HG03571 (cell line): ENCODE results near the gene PPIE.
"Not testable (repeated sequence)": the region's sequence is repeated elsewhere in the genome, so short reads cannot be mapped to it uniquely, and the experiment has no call there.

ENCODE experiments used
- ATAC-seq: cut with Tn5 transposase; IDR thresholded peaks from one replicate; pipeline ENCODE4 v1.9.1; 2021; ENCODE audit not compliant: unreplicated experiment

PPIE gene

DNA sequence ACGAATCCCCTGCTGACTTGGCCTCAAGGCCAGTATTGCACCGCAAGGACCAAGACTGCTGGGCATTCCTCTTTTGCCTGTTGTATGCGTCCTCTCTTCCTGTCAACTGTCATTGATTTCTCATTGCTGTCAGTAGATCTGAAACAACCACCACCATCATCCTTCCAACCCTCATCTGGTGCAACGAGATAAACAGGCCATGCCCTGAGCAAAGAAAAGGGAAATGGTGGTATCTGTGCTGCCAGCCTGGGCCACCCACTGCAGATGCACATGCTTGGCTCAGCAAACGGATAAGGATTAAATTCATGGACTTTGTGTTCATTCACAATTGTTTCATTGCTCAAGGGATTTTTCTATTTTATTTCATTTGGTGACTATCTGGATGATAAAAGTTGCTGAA, 18.8 kb downstream of the PPIE start:
- no peak for ATAC-seq

DNA sequence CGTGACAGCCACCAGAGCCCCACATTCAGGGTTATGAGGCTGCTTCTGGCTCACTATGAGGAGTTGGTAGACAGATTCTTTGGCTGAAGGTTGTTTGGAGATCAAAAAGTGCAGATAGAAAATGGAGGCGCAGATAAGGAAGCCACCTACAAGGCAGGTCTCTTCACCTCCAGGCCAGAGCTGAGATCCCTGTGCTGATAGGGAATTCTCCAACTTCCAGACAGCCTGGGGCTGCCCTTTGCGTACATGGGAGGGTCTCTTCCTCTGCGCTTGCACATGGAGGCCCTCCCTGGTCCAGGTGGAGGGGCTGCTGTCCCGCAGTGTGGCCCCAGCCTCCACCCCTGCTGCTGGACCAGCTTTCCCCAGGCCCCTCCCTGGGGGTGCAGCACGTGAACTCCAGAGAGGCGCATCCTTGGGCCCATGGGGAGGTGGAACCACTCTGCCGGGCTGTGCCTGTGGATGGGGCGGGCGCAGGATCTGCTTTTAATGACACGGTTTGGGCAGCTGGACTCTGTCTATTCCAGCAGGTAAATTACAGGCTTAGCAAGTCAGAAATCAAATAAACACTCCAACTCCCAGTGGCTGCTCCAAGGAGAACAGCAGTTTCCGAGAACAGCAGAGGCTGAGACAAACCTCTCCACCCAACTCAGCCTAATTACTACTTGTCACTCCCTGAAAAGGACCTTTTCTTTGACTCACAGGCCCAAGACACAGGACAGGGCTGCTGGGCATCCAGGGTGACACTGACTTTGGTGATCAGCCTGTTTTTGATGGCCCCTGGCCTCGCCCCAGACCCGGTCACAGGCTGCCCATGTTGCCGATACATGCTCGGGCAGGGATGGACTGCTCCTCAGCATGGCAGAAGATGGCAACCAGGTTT, 20.1 kb downstream of the PPIE start:
- no peak for ATAC-seq

DNA sequence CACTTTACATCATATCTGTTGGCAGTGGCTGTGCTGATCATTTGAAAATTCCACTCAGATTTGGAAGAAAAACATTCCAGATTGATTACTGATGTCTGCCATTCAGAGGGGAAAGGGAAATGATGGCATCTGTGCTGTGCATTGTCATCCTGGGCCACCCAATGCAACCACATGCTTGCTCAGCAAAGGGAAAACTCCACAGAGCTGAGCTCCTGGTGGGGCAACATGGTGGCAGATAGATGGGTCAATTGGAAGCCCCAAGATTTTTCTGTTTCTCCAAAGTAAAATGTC, 20.7 kb downstream of the PPIE start:
- no peak for ATAC-seq

DNA sequence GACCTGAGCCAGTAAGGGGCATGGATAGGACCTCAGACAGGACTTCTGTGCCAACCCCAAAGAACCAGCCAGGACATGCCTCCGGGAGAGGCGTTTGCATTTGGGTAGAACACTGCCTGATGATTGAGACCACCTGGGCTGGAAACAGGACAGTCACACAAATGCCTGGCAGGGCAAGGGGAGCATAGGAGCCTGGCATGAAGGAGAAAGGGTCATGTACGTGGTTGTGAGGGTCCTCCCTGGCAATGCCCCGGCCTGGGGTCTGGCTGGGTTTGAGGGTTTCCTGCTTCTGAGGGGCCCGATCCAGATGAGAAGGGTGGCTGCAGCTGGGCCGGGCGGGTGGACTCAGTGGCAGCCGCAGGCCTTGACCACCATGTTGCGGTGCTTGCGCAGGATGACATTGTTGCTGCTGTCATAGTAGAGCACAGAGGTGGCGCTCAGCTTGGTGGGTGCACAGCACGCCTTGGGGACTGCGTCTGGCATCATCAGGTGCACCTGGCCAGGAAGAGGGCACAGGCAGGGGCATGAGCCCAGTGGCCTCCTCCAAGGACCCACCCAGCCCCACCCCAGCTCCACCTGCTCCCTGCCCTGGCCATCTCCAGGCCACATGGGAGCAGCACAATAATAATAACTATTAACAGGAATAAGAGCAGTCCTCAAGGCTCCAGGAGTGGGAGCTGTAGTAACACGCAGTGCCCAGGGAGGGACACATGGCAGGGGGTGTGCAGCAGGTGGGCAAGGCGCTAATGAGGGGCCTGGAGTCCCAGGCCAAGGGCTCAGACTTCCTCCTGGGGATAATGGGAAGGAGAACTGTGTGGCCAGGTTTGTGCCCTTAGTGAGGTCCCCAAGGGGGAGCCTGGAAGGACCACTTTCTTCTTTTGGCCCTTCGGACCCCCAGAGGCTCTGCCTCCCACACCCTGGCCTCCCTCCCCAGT, 21.7 kb downstream of the PPIE start:
- ATAC-seq: no peak

DNA sequence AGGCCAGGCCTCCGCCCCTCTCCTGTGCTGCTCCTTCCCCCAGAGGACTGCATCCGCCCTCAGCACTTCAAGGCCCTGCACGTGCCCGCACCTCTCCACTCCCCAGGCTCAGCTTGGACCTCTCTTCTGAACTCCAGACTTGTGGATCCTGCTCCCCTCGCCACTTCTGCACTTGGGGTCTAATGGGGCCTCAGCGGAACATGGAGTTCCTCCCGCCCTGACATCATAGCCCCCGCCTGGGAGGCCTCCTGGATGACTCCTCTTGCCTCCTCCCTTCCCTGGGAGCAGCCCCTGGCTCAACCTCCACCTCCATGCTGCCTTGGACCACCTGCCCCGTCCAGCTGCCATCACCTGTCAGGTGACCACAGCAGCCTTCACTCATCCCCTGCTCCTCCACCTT, 22.3 kb downstream of the PPIE start:
- no peak for ATAC-seq

DNA sequence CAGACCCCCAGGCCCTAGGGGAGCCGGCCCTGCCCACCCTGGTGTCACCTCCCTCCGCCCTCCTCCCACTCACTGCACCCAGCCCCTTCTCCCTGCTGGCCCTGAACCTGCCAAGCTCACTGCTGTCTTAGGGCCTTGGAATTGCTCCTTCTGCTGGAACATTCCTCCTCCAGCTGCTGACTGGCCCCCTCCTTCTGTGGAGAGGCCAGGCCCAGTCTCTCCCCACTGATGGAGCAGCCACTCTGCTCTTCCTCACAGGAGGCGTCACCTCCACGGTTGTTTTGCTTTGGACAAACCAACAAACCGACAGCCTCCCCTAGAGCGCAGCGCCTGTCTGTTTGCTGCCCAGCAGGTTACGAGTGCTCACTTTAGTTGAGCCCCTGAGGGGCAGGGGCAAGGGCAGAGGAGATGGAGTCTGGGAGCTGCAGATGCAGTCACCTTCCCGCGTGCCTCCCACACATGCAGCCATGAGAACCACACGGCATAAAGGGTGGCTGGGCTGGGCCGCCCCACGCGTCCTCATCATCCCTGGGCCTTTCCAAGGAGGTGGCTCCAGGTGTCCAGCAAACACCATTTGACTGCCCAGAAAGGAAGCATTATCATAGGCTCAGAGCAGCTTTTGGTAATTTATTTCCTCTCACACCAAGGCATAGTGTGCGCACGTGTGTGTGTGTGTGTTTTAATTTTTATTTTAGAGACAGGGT, 23.0 kb downstream of the PPIE start:
- no peak for ATAC-seq

DNA sequence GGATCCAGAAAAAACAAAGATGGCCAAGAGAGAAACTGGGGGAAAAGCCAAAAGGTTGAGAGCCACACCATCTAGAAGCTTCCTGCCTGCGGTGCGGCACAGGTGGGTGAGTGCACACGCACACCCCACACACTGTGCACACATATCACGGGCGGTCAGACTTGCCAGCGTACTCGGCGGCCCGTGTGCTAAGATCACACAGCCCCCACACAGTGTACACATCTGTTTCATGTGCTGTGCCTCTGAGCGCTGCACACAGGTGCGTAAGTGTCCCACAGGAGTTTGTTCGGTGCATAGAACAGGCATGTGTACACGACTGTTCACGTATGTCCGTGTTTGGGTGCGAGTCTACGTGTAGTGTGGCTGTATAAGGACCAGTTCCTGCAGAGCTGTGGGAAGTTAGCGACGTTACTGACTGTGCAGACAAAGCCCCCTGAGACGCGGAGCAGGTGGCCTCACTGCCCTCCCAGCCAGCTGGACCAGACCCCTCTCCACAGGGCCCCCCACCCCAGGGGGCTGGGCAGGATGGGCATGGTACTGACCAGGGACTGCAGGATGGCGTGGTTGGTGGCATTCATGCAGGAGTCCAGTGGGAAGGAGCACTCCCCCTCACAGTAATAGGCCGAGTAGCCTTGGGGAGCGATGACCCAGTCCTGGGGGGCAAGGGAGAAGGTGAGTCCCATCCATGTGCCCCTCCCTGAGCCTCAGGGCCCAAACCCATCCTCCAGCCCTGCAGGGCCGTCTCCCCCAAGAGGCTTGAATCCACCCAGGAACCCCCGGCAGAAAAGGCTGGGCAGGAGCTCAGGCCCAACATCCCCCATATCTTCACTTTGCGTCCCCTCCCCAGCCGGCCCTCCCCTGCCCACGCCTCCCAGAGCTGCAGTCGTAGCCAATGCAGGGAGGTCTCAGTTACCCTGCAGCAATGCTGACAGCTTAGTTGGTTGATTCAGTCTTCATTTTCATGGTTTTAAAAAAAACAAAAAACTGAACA, 24.2 kb downstream of the PPIE start:
- ATAC-seq: no peak

DNA sequence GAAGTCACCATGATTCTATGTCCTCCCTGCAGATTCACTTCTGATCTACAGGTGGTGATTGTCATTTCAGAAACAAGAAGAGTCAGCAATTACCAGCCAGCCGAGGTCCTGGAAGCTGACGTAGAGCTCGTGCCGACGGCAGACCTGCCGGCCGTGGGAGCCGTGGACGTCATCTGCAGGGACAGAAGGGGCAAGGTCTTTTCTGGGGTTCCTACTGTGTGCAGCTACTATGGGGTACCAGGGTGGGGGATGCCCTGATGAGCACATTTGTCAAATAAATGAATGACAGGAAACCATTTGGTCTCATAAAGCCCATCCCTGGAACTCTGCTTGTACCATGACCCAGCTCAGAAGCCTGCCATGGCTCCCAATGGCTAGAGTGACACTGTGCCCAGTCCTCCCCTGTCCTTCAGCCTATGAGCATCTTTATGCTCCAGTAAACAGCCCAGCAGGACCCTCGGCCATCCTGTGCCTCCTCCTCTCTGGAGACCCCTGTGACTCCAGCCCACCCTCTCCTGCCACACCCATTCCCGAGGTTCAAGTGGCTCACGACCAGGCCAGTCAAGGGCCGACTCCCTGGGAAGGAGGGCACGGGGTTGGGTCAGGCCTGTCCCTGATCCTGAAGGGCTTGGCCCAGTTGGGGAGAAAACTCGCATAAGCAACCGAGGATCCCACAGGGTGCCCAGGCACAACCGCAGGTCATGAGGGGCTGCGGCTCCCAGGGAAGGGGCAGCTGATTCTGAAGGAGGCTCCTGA, 25.1 kb downstream of the PPIE start:
- ATAC-seq: not testable (repeated sequence)

DNA sequence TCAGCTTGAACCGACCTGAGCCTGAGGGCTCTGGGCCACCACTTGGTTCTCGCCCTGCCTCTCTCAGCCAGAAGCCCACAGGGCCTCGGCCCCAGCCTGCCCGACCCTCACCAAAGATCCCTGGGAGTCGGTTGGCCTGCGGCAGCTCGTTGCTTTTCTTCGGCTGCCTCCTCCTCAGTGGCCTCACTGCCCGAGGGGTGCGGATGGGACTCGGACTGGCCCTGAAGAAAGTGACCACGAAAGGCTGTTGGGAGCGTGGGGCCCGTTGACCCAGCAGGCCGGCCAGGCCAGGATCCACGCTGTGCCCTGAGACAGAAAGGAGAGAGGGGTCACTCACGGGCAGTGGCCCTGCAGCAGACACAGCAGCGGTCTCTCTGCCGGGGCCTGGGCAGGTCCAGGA, 25.8 kb downstream of the PPIE start:
- ATAC-seq: not testable (repeated sequence)

DNA sequence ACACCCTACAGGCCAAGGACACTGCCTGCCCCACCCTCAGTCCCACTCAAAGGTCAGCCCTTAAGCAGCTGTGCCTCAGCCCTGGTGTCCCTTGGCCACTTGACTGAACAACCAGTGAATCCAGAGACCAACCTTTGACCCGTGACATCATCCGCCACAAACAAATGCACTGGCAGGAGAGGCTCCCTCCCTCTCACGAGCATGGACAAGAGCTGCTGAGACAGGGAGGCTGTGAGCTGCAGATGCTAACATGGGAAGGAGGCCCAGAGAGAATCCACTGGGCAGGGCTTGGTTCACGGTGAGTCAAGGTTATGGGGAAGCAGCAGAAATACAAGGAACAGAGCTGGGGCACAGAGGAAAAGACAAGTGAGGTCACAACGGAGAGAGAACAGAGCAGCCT, 27.8 kb downstream of the PPIE start:
- not testable (repeated sequence) for ATAC-seq

DNA sequence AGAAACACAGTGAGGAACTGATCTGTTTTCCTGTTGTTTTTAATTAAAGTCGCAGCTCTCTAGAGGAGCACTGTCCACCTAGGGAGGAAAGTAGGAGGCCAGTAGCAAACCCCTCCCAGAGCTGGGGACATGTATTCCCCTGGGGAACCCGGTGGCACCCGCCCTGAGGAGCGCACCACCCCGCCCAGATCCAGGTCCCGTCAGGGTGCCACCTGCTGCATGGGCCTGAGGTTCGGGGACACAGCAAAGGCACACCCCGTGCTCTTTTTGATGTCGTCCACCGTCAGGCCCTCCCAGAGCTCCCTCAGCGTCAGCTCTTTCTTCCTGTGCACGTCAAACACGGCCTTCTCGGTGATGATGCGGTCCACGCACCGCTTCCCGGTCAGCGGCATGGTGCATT, 30.8 kb downstream of the PPIE start:
- ATAC-seq: not testable (repeated sequence)

DNA sequence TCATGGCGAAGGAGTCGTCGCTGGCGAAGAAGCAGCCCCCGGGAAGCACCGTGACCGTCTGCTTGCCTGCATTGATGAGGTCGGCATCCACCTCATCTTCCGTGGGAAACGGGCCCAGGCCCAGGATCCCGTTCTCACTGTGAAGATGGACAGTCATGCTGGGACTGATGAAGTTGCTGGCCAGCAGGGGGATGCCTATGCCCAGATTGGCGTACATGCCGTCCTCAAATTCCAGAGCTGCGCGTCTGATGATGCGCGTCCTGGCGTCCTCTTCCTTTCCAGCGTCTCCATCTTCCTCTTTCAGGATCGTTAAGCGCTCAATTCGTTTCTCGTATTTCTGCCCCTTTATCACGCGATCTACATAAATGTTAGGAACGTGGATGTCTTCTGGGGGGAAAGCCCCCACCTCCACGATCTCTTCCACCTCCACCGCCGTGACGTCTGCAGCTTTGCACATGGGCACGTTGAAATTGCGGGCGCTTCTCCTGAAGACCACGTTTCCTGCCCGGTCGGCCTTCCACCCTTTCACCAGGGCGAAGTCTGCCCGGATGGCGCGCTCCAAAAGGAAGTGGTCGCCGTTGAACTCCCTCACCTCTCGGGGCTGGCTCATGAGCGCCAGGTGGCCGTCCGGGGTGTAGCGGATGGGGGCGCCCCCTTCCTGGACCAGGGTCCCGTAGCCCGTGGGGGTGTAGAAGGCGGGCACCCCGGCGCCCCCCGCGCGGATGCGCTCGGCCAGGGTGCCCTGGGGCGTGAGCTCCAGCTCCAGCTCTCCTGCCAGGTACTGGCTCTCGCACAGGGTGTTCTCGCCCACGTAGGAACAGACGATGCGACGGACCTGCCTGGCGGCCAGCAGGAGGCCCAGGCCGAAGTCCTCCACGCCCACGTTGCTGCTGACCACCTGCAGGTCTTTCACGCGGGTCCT, 31.7 kb downstream of the PPIE start:
- not testable (repeated sequence) for ATAC-seq

DNA sequence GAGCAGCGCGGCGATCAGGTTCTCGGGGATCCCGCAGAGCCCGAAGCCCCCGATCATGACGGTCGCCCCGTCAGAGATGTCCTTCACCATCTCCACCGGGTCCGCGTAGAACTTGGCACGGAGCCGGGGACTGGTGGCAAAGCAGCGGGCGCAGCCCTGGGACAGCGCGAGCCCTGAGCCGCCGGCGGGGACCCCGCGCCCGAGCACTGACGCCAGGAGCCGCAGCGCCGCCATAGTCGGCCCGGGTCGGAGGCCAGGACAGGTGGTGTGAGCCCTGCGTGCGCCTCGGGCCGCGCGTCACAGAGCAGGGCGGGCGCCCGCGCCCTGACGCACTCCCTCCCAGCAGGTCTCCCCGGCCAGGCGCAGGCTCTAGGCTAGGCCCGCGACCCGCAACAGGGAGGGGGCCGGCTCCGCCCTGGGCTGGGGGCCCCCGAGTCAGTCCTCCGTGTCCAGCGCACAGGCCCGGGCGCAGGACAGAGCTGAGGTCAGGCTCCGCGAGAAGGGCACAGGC, 32.4 kb downstream of the PPIE start, which contains the start of gene OXCT2:
Gene OXCT2, minus strand, starts transcription at position 327 of the 511 bp plus-strand sequence. Its CDS starts 93 bp downstream, at position 234.
- ATAC-seq: not testable (repeated sequence)

DNA sequence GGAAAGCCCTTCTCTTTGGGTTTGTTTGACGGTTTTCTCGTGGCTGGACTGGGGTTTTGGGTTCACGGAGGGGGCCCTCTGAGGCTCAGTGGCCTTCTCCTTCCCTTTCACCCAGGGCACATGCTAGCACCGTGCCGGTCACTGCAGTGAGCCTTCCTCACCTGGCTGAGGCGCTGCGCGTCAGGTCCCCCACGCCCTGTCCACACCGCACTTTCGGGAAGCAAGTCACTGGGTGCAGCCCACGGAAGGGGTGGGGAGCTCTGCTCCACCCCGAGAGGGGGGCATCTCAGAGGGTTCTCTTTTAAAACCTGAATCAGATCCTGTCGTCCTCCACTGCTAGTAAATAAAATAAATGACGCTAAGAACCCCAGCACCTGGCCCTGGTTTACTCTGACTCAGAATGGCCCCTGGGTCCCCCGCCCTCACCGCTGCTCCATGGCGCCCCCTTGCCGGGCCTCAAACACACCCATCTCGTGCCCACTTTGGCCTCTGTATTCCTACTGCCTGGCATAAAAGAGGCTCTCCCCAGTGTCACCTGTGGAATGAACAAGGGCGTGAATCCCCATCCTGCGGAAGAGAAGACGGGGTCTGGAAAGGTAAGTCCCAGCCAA, 34.8 kb downstream of the PPIE start:
- not testable (repeated sequence) for ATAC-seq

DNA sequence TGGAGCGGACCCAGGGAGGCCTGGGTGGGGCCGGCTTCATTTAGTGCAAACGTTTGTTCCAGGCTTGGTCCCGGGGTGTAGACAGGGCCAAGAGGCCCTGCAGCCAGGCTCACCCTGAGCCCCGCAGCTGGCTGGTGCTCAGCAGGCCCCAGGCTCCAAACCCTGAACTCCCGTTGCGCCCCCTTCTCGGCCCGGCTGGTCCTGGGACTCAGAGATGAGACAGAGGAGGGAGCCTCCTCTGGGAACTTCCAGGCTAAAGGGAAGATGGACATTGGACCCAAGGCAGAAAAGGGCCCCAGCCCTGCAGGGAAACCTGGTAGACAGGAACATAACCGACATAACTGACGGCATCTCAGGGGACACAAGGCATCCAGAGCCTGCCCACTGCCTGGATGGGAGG, 36.5 kb downstream of the PPIE start:
- ATAC-seq: not testable (repeated sequence)

DNA sequence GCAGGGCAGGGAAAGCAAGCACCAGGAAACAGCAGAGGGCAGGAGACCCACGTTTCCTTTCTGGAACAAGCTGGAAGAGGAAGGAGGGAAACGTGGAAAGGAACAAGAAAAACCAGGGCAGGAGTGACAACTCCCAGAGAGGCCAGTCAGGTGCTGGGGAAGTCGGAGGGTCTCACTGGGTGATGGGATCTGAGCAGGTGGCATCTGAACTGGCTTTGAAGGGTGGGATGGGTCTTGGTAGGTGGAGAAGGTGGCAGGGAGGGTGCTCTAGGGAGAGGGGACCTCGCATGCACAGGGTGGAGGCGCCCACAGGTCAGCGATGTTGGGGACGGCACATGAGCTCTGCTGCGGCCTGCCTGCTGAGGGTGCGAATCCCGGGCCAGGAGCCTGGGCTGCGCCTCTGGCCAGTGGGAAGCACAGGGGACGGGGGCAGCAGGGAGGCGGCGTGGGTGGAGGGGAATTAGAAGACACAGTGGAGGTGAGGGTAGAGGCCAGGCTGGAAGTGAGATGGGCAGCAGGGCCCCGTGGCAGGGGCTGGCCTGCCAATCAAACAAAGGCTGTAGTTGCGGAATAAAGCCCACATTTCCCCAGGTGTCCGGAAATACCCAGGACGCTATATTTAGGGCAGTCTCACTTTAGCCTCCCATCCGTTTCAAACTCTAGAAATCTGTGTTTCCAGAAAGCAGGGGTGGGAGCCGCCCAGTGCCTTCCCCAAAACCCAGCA, 37.2 kb downstream of the PPIE start:
- ATAC-seq: peak; percentile 18

DNA sequence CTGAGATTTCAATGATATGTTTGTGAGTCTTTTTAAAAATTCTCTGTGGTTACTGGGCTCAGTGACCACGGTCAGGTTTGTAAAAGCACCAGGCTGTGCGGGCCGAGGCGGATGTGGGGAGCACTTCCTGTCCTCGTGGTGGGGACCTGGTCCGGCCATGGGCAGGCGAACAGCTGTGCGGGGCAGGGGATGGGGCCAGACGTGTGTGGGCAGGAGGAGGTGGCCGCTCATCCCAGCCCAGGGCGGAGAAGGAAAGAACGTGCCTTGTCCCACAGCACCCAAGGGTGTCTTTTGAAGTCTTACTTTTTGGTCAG, 37.7 kb downstream of the PPIE start:
- peak; percentile 52 for ATAC-seq
